NAMALWA (cell line): ENCODE results near the gene STAT5B.
"Not testable (repeated sequence)": the region's sequence is repeated elsewhere in the genome, so short reads cannot be mapped to it uniquely, and the experiment has no call there.

Experiments used
- DNase-seq: peaks from one replicate; pipeline ENCODE4 v3.0.0-alpha.2; 2015; ENCODE audit warnings: low spot score

The STAT5B gene

GRCh38 chr17:42233156-42233555, 43.0 kb downstream of the STAT5B start:
- no peak for DNase-seq

DNA sequence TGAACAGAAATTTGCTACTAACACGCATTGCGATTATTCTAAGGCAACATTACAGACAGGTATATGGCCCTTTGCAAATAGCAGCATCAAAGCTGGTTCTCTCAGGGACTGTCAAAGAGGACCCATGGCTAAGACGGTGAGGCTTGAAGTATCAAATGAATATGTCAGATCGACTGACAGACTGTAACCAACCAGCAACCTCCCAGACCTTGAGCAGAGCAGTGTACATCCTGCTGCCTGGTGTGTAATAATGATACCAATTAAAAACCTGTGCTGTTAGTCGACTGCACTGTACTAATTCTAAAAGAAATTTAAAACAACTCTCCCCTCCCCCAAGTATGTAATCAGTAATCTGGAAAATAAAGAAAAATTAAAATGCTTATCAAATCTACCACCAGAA, 46.0 kb downstream of the STAT5B start:
- no peak for DNase-seq

- DNase-seq, result no peak
These were observed 48.1 kb downstream of the STAT5B start for GRCh38 chr17:42227849-42228700.

GRCh38 chr17:42225646-42226045, 50.5 kb downstream of the STAT5B start:
- DNase-seq, result no peak

- no peak for DNase-seq
These were observed 51.5 kb downstream of the STAT5B start for GRCh38 chr17:42224651-42225050.

DNA sequence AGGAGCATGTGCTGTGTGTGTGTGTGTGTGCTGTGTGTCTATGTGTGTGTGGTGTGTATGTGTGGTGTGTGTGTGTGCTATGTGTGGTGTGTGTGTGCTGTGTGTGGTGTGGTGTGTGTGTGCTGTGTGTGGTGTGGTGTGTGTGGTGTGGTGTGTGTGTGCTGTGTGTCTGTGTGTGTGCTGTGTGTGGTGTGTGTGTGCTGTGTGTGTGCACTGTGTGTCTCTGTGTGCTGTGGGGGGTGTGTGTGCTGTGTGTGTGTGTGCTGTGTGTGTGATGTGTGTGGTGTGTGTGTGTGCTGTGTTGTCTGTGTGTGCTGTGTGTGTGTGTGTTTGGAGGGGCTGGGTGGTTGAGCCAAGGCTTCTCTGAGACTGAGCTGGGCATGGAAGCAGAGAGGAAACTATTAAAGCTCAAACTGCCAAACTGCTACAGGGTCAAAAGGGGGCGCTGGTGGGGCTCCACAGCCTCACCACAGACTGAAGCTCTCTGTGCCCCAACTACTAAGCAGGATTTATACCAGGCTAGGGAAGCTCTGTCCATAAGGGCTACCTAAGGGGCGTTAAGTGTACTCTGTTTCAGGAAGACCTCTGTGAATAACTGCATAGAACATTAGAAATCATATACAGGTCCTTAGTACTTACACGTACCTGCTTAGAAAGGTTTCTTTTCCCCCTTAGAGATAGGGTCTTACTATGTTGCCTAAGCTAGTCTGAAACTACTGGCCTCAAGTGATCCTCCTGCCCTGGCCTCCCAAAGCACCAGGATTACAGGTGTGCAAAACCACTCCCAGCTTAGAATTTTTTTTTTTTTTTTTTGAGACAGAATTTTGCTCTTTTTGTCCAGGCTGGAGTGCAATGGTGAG, 54.1 kb downstream of the STAT5B start:
- peak; percentile 71 for DNase-seq

GRCh38 chr17:42219280-42219679, 56.9 kb downstream of the STAT5B start:
- DNase-seq, result not testable (repeated sequence)

GRCh38 chr17:42214156-42214555, 62.0 kb downstream of the STAT5B start:
- no peak for DNase-seq

DNA sequence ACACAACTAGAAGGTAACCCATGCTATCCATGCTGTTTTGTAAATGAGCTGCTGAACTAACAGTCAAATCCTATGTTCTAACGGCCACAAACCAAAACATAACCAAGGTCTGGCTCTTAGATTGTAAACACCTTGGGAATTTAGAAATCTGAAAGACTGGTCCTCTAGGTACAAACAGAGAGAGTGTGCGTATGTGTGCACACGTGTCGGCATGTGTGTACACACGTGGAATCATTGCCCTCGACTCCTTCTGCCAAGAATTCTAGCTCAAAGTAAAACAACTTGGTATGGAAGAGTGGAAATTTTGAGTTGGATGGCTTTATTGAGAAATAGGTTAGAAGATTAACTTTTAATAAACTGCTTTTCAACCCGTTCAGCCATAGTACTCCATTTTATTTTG, 63.8 kb downstream of the STAT5B start:
- DNase-seq, result no peak

- DNase-seq, result not testable (repeated sequence)
These were observed 64.3 kb downstream of the STAT5B start for GRCh38 chr17:42211921-42212341.

GRCh38 chr17:42210046-42210445, 66.1 kb downstream of the STAT5B start:
- DNase-seq, result no peak

DNA sequence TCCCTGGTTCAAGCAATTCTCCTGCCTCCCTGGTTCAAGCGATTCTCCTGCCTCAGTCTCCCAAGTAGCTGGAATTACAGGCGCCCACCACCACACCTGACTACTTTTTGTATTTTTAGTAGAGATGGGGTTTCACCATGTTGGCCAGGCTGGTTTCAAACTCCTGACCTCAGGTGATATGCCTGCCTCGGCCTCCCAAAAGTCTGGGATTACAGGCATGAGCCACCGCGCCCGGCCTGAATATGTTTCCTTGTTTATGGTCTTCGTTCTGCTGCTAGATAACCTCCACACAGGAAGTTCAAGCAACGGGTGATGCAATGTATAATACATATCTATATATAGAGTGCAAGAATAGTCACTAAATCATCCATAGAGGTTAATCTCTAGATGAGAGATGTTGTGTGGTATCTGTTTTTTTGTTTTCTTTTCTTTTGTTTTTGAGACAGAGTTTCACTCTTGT, 70.0 kb downstream of the STAT5B start:
- DNase-seq, result not testable (repeated sequence)

GRCh38 chr17:42203354-42203753, 72.8 kb downstream of the STAT5B start:
- DNase-seq, result no peak

DNA sequence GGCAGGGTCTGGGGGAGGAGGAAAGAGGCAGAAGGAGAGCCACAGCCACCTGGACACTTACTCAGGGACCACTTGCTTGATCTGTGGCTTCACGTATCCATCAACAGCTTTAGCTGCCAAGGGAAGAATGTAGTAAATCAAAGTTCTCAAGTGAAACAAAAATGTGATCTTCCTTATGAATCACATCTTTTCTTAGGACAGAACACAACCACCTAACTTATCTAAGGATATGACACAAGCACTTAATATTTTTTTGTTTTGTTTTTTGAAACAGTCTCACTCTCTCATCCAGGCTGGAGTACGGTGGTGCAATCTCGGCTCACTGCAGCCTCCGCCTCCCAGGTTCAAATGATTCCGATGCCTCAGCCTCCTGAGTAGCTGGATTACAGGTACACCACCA, 73.5 kb downstream of the STAT5B start:
- DNase-seq, result no peak

DNA sequence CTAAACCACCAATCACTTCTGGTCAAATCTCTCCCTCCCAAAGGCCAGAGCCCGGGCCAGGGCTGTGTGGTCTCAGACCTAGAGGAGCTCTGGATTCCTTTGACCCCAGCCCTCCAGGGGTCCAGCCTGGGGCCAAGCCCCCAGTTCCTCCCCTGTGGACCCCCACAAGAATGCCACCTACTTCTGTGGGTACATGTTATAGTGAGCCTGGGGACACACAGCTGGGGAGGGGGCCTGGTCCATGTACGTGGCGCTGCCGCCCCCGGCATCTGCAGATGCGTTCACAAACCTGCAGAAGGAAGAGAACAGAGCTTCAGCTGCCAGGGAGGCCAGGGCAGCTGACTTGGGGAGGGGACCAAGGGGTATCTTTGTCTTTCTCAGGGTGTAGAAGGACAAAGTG, 74.0 kb downstream of the STAT5B start:
- DNase-seq, result no peak

DNA sequence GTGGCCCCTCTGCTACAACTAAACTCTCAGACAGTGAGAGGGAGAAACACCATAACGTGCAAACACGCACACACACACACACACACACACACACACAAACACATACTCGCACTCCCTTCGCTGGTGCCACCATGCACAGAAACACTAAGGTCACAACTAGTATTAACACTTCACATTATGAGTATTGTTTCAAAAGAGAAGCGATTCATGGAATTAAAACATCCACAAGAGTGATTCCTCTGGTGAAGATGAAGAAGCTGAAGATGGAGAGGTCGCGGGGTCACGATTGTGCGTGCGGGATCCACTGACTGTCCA, 74.8 kb downstream of the STAT5B start:
- no peak for DNase-seq

- no peak for DNase-seq
These were observed 75.3 kb downstream of the STAT5B start for GRCh38 chr17:42200706-42201457.

DNA sequence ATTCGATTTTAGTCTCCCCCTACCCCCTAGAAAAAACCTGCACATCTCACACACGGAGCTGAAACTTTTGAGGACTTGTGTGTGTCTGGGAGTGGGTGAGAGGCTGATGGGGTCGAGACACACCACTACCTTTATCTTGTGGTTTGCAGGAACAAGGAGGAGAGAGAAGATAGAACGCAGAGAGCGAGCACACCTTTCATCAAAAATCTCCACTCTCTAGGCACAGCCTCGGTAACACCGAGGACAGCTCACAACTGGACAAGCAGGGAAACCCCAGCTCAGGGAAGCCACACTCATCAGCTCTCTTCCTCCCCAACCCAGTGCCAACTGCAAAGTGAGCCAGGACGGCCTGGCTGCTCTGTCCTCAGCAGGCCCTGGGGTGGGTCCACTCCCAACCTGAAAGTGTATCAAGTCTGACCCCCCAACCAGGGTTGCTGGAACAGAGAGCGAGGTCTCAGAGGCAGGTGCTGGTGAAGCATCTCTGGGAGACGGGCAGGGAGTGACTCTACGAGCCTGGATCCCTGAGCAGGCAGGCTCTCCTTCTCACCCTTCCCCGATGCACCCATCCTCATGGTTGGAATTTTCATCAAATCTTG, 76.7 kb downstream of the STAT5B start:
- no peak for DNase-seq

- DNase-seq, result peak; percentile 71
These were observed 77.3 kb downstream of the STAT5B start for GRCh38 chr17:42198897-42199296.

DNA sequence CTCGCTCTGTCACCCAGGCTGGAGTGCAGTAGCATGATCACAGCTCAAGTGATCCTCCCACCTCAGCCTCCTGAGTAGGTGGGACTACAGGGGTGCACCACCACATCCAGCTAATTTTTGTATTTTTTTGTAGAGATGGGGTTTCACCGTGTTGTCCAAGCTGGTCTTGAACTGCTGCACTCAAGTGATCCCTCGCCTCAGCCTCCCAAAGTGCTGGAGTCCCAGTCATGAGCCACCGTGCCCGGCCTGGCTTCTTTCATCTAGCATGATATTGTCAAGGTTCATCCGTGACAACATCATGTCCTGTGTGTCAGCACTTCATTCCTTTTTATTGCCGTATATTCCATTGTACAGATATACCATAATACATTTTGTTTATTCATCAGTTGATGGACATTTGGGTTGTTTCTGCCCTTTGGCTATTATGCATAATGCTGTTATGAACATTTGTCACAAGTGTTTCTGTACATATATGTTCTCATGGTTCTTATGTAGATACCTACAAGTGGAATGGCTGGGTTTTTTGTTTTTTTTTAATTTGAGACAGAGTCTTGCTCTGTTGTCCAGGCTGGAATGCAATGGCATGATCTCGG, 78.5 kb downstream of the STAT5B start:
- no peak for DNase-seq
